Caco-2 (cell line): ENCODE data around the gene RASGEF1B. TPM values are rescaled to one million over a fixed set of nuclear protein-coding genes. Genes with fewer than 3 reads are reported as not detected.
"Not testable (repeated sequence)": the region's sequence is repeated elsewhere in the genome, so short reads cannot be mapped to it uniquely, and the experiment has no call there.

Experiments
- BruUV-seq: library from RNA; stranded (reverse); fragments of 400-500 nt; replicated peaks from 2 replicates; lab custom pipeline; 2021; lab: Mats Ljungman, UMichigan
- CTCF ChIA-PET: fragments of 300-600 bp; sonication (Branson Sonifier 250); formaldehyde crosslinking; loops from one replicate; lab custom pipeline; 2022; ENCODE audit warnings: antibody characterized with exemption; lab: Charles Lee
- POLR2A ChIA-PET: fragments of 300-600 bp; sonication (Branson Sonifier 250); formaldehyde crosslinking; loops from one replicate; lab custom pipeline; 2022; ENCODE audit warnings: antibody characterized with exemption; lab: Charles Lee
- DNase-seq, 2 experiments: peaks; one replicate each; pipeline versions ENCODE4 v3.0.0 to v3.0.0-alpha.2; 2020 to 2022
- H3K27me3 ChIP-seq: replicated peaks from 2 replicates; pipeline ENCODE4 v1.6.0; 2011; ENCODE audit warnings: low read length; ENCODE audit not compliant: control insufficient read depth, insufficient read depth
- H3K36me3 ChIP-seq: 2 replicates; pipeline ENCODE4 v1.5.1; 2011; ENCODE audit warnings: low read length; ENCODE audit not compliant: control insufficient read depth, insufficient read depth
- H3K4me1 ChIP-seq: fragments of 250-450 bp; sonication (Bioruptor Pico); 2 replicates; pipeline ENCODE4 v1.5.1; 2020; ENCODE audit warnings: mild to moderate bottlenecking
- H3K4me3 ChIP-seq: 2 replicates; pipeline ENCODE4 v1.5.1; 2011; ENCODE audit warnings: low read depth, mild to moderate bottlenecking, control low read depth, low read length
- H3K9me3 ChIP-seq: fragments of 250-450 bp; sonication (Bioruptor Pico); 2 replicates; pipeline ENCODE4 v1.5.1; 2020; ENCODE audit warnings: mild to moderate bottlenecking, moderate library complexity
- H3K27ac Mint-ChIP-seq: one replicate; pipeline ENCODE4 v1.8.0; 2022; ENCODE audit warnings: mixed read lengths; ENCODE audit not compliant: unreplicated experiment
- H3K27me3 Mint-ChIP-seq: one replicate; pipeline ENCODE4 v1.8.0; 2022; ENCODE audit warnings: mixed read lengths; ENCODE audit not compliant: insufficient read depth, unreplicated experiment
- H3K36me3 Mint-ChIP-seq: one replicate; pipeline ENCODE4 v1.8.0; 2022; ENCODE audit warnings: mild to moderate bottlenecking, mixed read lengths; ENCODE audit not compliant: insufficient read depth, unreplicated experiment
- H3K4me1 Mint-ChIP-seq: one replicate; pipeline ENCODE4 v1.8.0; 2022; ENCODE audit warnings: low read depth, mixed read lengths; ENCODE audit not compliant: unreplicated experiment
- H3K4me3 Mint-ChIP-seq: one replicate; pipeline ENCODE4 v1.8.0; 2022; ENCODE audit warnings: mild to moderate bottlenecking, moderate library complexity, mixed read lengths; ENCODE audit not compliant: unreplicated experiment
- H3K9me3 Mint-ChIP-seq: one replicate; pipeline ENCODE4 v1.8.0; 2022; ENCODE audit warnings: mixed read lengths; ENCODE audit not compliant: unreplicated experiment
- CTCF ChIP-seq, 2 experiments: fragments of 200-600 bp in 1 of 2; IDR thresholded peaks; 1 replicate in 1 of 2; 2 replicates in 1 of 2; pipeline versions ENCODE4 v1.5.1 to v1.8.0; 2011 to 2022; ENCODE audit warnings: antibody characterized with exemption in 1 of 2, control low read depth in 1 of 2, inconsistent platforms in 1 of 2, low read depth in 1 of 2, low read length in 1 of 2, mild to moderate bottlenecking in 1 of 2, moderate library complexity in 1 of 2; ENCODE audit not compliant: insufficient read depth in 1 of 2, severe bottlenecking in 1 of 2, unreplicated experiment in 1 of 2
- intact Hi-C: fragments of 100-400 bp; cut with micrococcal nuclease; formaldehyde crosslinking; loops from one replicate; pipeline ENCODE4 v1.10.0; 2022; ENCODE audit not compliant: unreplicated experiment
- total RNA-seq: library from RNA; stranded (reverse); gene quantifications from 2 replicates; pipeline ENCODE4 v1.2.3, GENCODE V29; 2022

RASGEF1B gene
- total RNA-seq, 1 experiment from 2014 or later: 32.3 TPM

GRCh38 chr4:81485310-81485980, 13.7 kb upstream of the RASGEF1B start:
- no peaks in the 10 kb centered on the region for H3K4me1 ChIP-seq
- intact Hi-C loops: no loop called here
- BruUV-seq: no TSS peak
- Mint-ChIP-seq H3K4me3 (no peak overlapping the region), H3K9me3 (no peaks in the 10 kb centered on the region), H3K4me1 (peaks cover 20% of the 10 kb centered on the region), H3K36me3 (peaks cover 6% of the 10 kb centered on the region), H3K27me3 (no peaks in the 10 kb centered on the region), H3K27ac (no peak overlapping the region)
- no peak for DNase-seq
- H3K27me3 ChIP-seq: no peaks in the 10 kb centered on the region
- CTCF ChIA-PET: no interaction called here
- H3K36me3 ChIP-seq: no peaks in the 10 kb centered on the region
- POLR2A ChIA-PET: no interaction called here
- no peak for TF ChIP-seq CTCF (IDR thresholded peaks at IDR 0.05; ENCODE audit: insufficient read depth in 1 of 2, low read depth in 1 of 2, low read length in 1 of 2, severe bottlenecking in 1 of 2, unreplicated experiment in 1 of 2)
- H3K4me3 ChIP-seq: no peak overlapping the region
- H3K9me3 ChIP-seq: no peaks in the 10 kb centered on the region

- H3K27me3 Mint-ChIP-seq: no peaks in the 10 kb centered on the region
- no TSS peak for BruUV-seq
- Histone ChIP-seq H3K27me3 (no peaks in the 10 kb centered on the region), H3K4me1 (no peaks in the 10 kb centered on the region), H3K9me3 (no peaks in the 10 kb centered on the region), H3K4me3 (no peak overlapping the region), H3K36me3 (no peaks in the 10 kb centered on the region)
- H3K27ac Mint-ChIP-seq: no peak overlapping the region
- no peak for DNase-seq
- POLR2A ChIA-PET: no interaction called here
- intact Hi-C loops: no loop called here
- H3K4me1 Mint-ChIP-seq: peaks cover 13% of the 10 kb centered on the region
- no peak overlapping the region for H3K4me3 Mint-ChIP-seq
- CTCF ChIA-PET: no interaction called here
- H3K36me3 Mint-ChIP-seq: no peaks in the 10 kb centered on the region
- no peak for TF ChIP-seq CTCF (IDR thresholded peaks at IDR 0.05; ENCODE audit: insufficient read depth in 1 of 2, low read depth in 1 of 2, low read length in 1 of 2, severe bottlenecking in 1 of 2, unreplicated experiment in 1 of 2)
- no peaks in the 10 kb centered on the region for H3K9me3 Mint-ChIP-seq
Observed at GRCh38 chr4:81482326-81482725, 10.6 kb upstream of the RASGEF1B start.

- intact Hi-C loops: no loop called here
- Mint-ChIP-seq H3K27ac (no peak overlapping the region), H3K9me3 (no peaks in the 10 kb centered on the region), H3K27me3 (no peaks in the 10 kb centered on the region), H3K4me3 (no peak overlapping the region), H3K36me3 (no peaks in the 10 kb centered on the region), H3K4me1 (peaks cover 7% of the 10 kb centered on the region)
- no peaks in the 10 kb centered on the region for H3K9me3 ChIP-seq
- no peaks in the 10 kb centered on the region for H3K36me3 ChIP-seq
- H3K27me3 ChIP-seq: no peaks in the 10 kb centered on the region
- DNase-seq: no peak
- TF ChIP-seq CTCF (IDR thresholded peaks at IDR 0.05; ENCODE audit: insufficient read depth in 1 of 2, low read depth in 1 of 2, low read length in 1 of 2, severe bottlenecking in 1 of 2, unreplicated experiment in 1 of 2): no peak
- CTCF ChIA-PET: interaction anchor here (0.6 kb wide), 1 partner anchor 9 kb away, joined by 3 read pairs; the partner anchor contains the start of gene RASGEF1B
- POLR2A ChIA-PET: no interaction called here
- no TSS peak for BruUV-seq
- no peak overlapping the region for H3K4me3 ChIP-seq
- no peaks in the 10 kb centered on the region for H3K4me1 ChIP-seq
Observed at GRCh38 chr4:81481151-81481550, 9.4 kb upstream of the RASGEF1B start.

GRCh38 chr4:81479573-81479972, 7.9 kb upstream of the RASGEF1B start:
- DNase-seq, H3K27me3 Mint-ChIP-seq, H3K36me3 Mint-ChIP-seq, H3K4me3 ChIP-seq, H3K9me3 ChIP-seq, H3K9me3 Mint-ChIP-seq, H3K4me3 Mint-ChIP-seq, BruUV-seq, intact Hi-C loops, H3K4me1 ChIP-seq, H3K27ac Mint-ChIP-seq, CTCF ChIA-PET, H3K36me3 ChIP-seq, POLR2A ChIA-PET, H3K4me1 Mint-ChIP-seq, H3K27me3 ChIP-seq: not testable (repeated sequence)
